ENCODE data around the gene EXOC3L1. TPM values are rescaled to one million over a fixed set of nuclear protein-coding genes. Genes with fewer than 3 reads are reported as not detected.

Gene EXOC3L1
- total and polyA plus RNA-seq, 11 donors: 1.9 to 9.1 (median 3.2) TPM

GRCh38 chr16:67150047-67150832 is 39.7 kb downstream of the EXOC3L1 start:
- Histone ChIP-seq H3K27me3 (peaks cover 0 to 17% (median 0%) of the 10 kb centered on the region in 9 donors), H3K9me3 (no peaks in the 10 kb centered on the region), H3K27ac (peak overlapping the region; percentile 30 to 93 (median 83)), H3K4me3 (peak overlapping the region; percentile 27 to 75 (median 64)), H3K4me1 (peaks cover 0 to 24% (median 13%) of the 10 kb centered on the region in 12 donors), H3K36me3 (peaks cover 0 to 41% (median 32%) of the 10 kb centered on the region in 9 donors)
- WGBS, 4 donors: 7 to 16% (median 8%) methylated on average over 10 to 94 of the region's 94 CpGs
- TF ChIP-seq CTCF (IDR thresholded peaks at IDR 0.05): peak in 4 of 12 donors; percentile 7 to 25 (median 12)
- TF ChIP-seq POLR2A (IDR thresholded peaks at IDR 0.05): no peak
- DNase-seq (peak in 3 of 5 donors; percentile 62 to 83 (median 75)), ATAC-seq (peak; percentile 19 to 77 (median 52))
- intact Hi-C loops (cut with DNase I): loop anchor here in 5 of 10 donors (2.0 to 10.0 kb wide), 3 partner anchors 135 to 255 kb away; no protein-coding TSS in a partner anchor

GRCh38 chr16:67149276-67150046 is 40.5 kb downstream of the EXOC3L1 start:
- H3K27ac ChIP-seq: peak overlapping the region in 5 of 12 donors; percentile 81 to 93 (median 88)
- no peak for ATAC-seq
- H3K9me3 ChIP-seq: no peaks in the 10 kb centered on the region
- peaks cover 0 to 17% (median 0%) of the 10 kb centered on the region in 9 donors for H3K27me3 ChIP-seq
- H3K4me1 ChIP-seq: peaks cover 0 to 16% (median 8%) of the 10 kb centered on the region in 12 donors
- TF ChIP-seq CTCF (IDR thresholded peaks at IDR 0.05) (no peak), POLR2A (IDR thresholded peaks at IDR 0.05) (no peak)
- 61 to 77% (median 71%) methylated on average over 59 to 77 of the region's 77 CpGs for WGBS, 4 donors
- H3K4me3 ChIP-seq: peak overlapping the region in 5 of 12 donors; percentile 63 to 75 (median 69)
- no peak for DNase-seq
- intact Hi-C loops (cut with DNase I): loop anchor here in 5 of 10 donors (2.0 to 10.0 kb wide), 3 partner anchors 135 to 255 kb away; no protein-coding TSS in a partner anchor
- peaks cover 0 to 49% (median 39%) of the 10 kb centered on the region in 9 donors for H3K36me3 ChIP-seq

GRCh38 chr16:67148656-67149275 is 41.2 kb downstream of the EXOC3L1 start:
- no peak overlapping the region for H3K27ac ChIP-seq
- WGBS, 4 donors: 89 to 98% (median 94%) methylated on average over 4 to 11 of the region's 11 CpGs
- peaks cover 0 to 17% (median 0%) of the 10 kb centered on the region in 9 donors for H3K27me3 ChIP-seq
- no peaks in the 10 kb centered on the region for H3K9me3 ChIP-seq
- DNase-seq (no peak), ATAC-seq (no peak)
- no peak overlapping the region for H3K4me3 ChIP-seq
- peaks cover 0 to 16% (median 7%) of the 10 kb centered on the region in 12 donors for H3K4me1 ChIP-seq
- TF ChIP-seq CTCF (IDR thresholded peaks at IDR 0.05): no peak
- TF ChIP-seq POLR2A (IDR thresholded peaks at IDR 0.05): no peak
- intact Hi-C loops (cut with DNase I): no loop called here
- peaks cover 0 to 56% (median 46%) of the 10 kb centered on the region in 9 donors for H3K36me3 ChIP-seq
